ENCODE measurements around the gene RPS2.
A peak's percentile ranks its signal among the peaks of the same experiment; 100 is the strongest.
"Not testable (repeated sequence)": the region's sequence is repeated elsewhere in the genome, so short reads cannot be mapped to it uniquely, and the experiment has no call there.

Gene RPS2

GRCh38 chr16:1962161-1963153 lies 2.2 kb downstream of the RPS2 start:
- DNase-seq (ENCODE audit: low read depth, low spot score), result not testable (repeated sequence)

DNA sequence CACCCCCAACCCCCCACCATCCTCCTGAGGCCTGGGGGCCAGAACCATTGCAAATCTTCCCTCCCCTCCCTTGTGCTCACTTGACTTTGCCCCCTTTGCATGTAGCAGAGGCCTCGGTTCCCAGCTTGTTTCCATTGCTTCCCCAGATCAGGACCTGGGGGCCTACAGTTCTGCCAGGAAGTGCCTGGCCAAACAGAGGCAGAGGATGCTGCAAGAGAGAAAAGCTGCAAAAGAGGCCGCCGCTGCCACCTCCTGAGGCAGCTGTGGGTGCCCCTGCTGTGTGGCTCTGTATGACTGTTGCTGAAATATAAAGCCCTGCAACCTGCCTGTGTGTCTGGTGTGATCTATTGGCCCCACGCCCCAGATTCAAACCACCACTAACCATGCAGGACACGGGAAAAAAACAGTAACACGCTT lies 3.0 kb downstream of the RPS2 start:
- DNase-seq (ENCODE audit: low read depth, low spot score), result no peak

GRCh38 chr16:1960665-1961630 lies 3.7 kb downstream of the RPS2 start:
- no peak for DNase-seq (ENCODE audit: low read depth, low spot score)

GRCh38 chr16:1959269-1960039 lies 5.2 kb downstream of the RPS2 start, which contains the start of gene NDUFB10:
TSS of gene NDUFB10 (plus strand) at chr16:1959538. CDS start at chr16:1959625, 87 bp downstream.
- DNase-seq (ENCODE audit: low read depth, low spot score), result no peak

DNA sequence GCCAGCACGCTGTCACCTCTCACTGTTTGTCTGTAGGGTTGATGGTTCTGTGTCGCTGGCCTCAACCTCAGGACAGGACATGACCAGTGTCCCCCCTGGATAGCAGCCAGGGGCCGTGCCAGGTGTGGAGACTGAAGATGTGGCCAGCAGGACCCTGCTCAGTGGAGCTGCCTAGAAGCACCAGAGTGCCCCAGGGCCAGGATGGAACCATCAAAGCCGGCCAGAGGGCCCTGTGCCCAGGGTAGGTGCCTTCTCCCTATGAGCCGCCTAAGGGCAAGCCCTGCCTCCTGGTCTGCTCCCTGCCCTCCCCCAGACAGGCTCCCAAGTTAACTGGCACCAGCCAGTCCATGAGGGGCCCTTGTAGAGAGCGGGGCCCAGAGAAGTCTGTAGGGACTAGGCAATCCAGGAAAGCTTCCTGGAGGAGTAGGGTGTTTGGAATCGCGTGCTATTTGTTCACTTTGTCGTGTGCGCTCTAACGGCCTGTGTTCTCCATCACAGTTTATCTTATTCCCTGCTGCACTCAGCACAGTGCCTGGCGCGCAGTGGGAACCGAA lies 5.8 kb downstream of the RPS2 start:
- DNase-seq (ENCODE audit: low read depth, low spot score), result no peak

DNA sequence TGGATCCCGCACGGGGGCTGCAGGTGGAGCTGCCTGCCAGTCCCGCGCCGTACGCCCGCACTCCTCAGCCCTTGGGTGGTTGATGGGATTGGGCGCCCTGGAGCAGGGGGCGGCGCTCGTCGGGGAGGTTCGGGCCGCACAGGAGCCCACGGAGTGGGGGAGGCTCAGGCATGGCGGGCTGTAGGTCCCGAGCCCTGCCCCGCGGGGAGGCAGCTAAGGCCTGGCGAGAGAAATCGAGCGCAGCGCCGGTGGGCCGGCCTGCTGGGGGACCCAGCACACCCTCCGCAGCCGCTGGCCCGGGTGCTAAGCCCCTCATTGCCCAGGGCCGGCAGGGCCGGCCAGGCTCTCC lies 6.5 kb downstream of the RPS2 start:
- DNase-seq (ENCODE audit: low read depth, low spot score), result not testable (repeated sequence)

GRCh38 chr16:1957434-1958142 lies 7.0 kb downstream of the RPS2 start:
- DNase-seq (ENCODE audit: low read depth, low spot score), result not testable (repeated sequence)

- no peak for DNase-seq (ENCODE audit: low read depth, low spot score)
Observed at GRCh38 chr16:1953734-1954133, 10.9 kb downstream of the RPS2 start.

- DNase-seq (ENCODE audit: low read depth, low spot score), result no peak
Observed at GRCh38 chr16:1950559-1950958, 14.1 kb downstream of the RPS2 start.

DNA sequence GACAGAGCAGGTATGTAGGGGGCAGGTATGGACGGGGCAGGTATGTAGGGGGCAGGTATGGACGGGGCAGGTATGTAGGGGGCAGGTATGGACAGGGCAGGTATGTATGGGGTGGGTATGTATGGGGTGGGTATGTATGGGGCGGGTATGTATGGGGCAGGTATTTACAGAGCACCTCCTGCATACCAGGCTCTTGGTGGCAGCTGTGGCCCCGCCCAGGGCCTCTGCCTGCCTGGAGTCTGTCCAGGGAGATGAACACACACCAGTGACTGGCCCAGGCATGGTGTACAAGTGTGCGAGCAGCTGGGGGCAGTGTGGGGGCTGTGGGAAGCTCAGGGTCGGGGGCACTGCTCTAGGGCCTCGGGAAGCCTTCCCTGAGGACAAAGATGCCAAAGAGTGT lies 14.6 kb downstream of the RPS2 start:
- DNase-seq (ENCODE audit: low read depth, low spot score), result no peak

GRCh38 chr16:1949507-1949906 lies 15.1 kb downstream of the RPS2 start:
- no peak for DNase-seq (ENCODE audit: low read depth, low spot score)

- DNase-seq (ENCODE audit: low read depth, low spot score), result no peak
Observed at GRCh38 chr16:1947369-1947670, 17.3 kb downstream of the RPS2 start.

- DNase-seq (ENCODE audit: low read depth, low spot score), result no peak
Observed at GRCh38 chr16:1946495-1947368, 17.9 kb downstream of the RPS2 start.

- DNase-seq (ENCODE audit: low read depth, low spot score), result no peak
Observed at GRCh38 chr16:1945559-1946391, 18.9 kb downstream of the RPS2 start.

- no peak for DNase-seq (ENCODE audit: low read depth, low spot score)
Observed at GRCh38 chr16:1944612-1945199, 19.9 kb downstream of the RPS2 start.

- DNase-seq (ENCODE audit: low read depth, low spot score), result peak; percentile 96
Observed at GRCh38 chr16:1942810-1943726, 21.6 kb downstream of the RPS2 start, which contains the start of gene MSRB1. TSS of gene MSRB1 (minus strand) at chr16:1943199. CDS start at chr16:1943156, 43 bp downstream.
